Left cardiac atrium (tissue), 2 donors: ENCODE results near the gene ELOVL4. TPM values are rescaled to one million over a fixed set of nuclear protein-coding genes. Genes with fewer than 3 reads are reported as not detected.

ENCODE experiments used
- total RNA-seq, 2 donors: library from RNA; stranded (reverse); fragmentation: NEBNext Ultra II Directional; extraction: Animal tissue kit (Norgen Biotek cat#: 25700); gene quantifications; one replicate each; pipeline ENCODE4 v1.2.1, GENCODE V29; 2021
- donor health status: DM: no; HTN: yes; CAD: no; lungs with severe emphysema.
- donor health status: DM: yes; HTN: yes; CAD: no.

ELOVL4 gene
- total RNA-seq, 2 donors from 2014 or later: 0.47 to 0.58 TPM

Other genes starting within 250 kb of the ELOVL4 start
- gene TTK, start 57.1 kb upstream of the ELOVL4 start, total RNA-seq: under 1 TPM; 0.52 to 0.62 TPM
- 10 to 100 TPM; 15.4 to 15.6 TPM for gene BCKDHB, start 159.1 kb upstream of the ELOVL4 start, total RNA-seq